Memory B cell (primary cell): ENCODE data around the gene IPO5.

Source experiments
- ATAC-seq: fragments of 150-1000 bp; cut with Tn5 transposase; 2 replicates; pipeline ENCODE4 v1.10.0; 2021; ENCODE audit warnings: low read depth, mild to moderate bottlenecking, moderate library complexity
- DNase-seq, 2 donors: peaks; one replicate each; pipeline ENCODE4 v3.0.0; 2022; ENCODE audit warnings: low spot score in 2 of 2
- H3K27ac Mint-ChIP-seq: one replicate; pipeline ENCODE4 v1.8.0; 2022; ENCODE audit warnings: mild to moderate bottlenecking, moderate library complexity, mixed read lengths
- H3K27me3 Mint-ChIP-seq: one replicate; pipeline ENCODE4 v1.8.0; 2022; ENCODE audit warnings: mixed read lengths
- H3K36me3 Mint-ChIP-seq: one replicate; pipeline ENCODE4 v1.8.0; 2022; ENCODE audit warnings: mild to moderate bottlenecking, mixed read lengths
- H3K4me1 Mint-ChIP-seq: one replicate; pipeline ENCODE4 v1.8.0; 2022; ENCODE audit warnings: mixed read lengths
- H3K4me3 Mint-ChIP-seq: one replicate; pipeline ENCODE4 v1.8.0; 2022; ENCODE audit warnings: mild to moderate bottlenecking, moderate library complexity, mixed read lengths
- H3K9me3 Mint-ChIP-seq: one replicate; pipeline ENCODE4 v1.8.0; 2022; ENCODE audit warnings: mixed read lengths

Gene IPO5

DNA sequence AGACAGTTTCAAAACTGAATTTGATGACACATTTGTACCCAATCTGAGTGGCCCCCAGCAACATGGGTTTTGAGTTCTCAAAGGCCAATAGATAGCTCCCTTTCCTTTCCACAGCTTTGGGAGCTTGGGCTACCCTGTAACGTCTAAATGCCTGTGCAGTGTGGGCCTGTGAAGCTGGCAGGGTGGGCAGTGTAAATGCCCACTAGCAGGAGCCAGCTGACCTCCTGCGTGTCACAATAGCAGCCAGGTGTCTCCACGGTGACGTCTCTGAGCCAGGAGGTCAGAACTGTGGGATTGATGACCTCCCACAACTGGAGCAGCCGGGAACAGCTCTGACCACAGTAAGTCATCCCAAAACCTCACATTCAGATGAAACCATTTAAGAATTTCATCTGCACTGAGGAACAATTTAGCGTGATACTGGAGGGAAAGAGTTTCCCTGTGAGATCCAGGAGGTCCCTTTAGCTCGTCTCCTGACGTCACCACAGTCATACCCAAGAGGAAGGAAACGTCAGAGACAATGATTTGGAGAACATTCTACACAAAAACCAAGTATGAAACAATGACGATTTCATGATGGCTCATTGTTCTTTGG lies at the start of gene IPO5:
Gene IPO5, plus strand, starts transcription at position 300 of the 595 bp plus-strand sequence. CDS start 23,022 bp downstream, outside the sequence.
- ATAC-seq = no peak
- peaks cover 3% of the 10 kb centered on the region for H3K27me3 Mint-ChIP-seq
- no peak for DNase-seq
- H3K4me1 Mint-ChIP-seq = peaks cover 2% of the 10 kb centered on the region
- no peak within 1 kb of the TSS for H3K4me3 Mint-ChIP-seq
- H3K36me3 Mint-ChIP-seq = peaks cover 2% of the 10 kb centered on the region
- peaks cover 2% of the 10 kb centered on the region for H3K9me3 Mint-ChIP-seq
- H3K27ac Mint-ChIP-seq = no peak within 1 kb of the TSS

DNA sequence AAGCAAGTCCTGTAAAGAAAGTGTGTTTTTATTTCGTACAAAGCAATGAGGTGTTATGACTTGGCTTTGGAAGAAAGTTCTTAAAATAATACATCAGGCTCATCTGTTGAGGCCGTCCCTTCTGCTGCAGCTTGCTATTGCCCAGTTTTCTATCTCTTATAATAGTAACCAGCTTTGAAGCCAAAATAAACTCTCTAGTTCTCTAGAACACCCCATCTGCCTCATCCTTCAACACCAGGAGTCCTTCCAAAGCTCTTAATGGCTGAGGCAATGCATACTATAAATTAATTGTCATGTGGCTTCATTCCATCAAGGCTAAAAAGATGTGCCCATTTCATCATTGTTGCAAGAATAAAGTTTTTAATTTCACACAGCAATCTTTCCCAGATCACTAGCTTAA lies 49.4 kb upstream of the IPO5 start:
- DNase-seq (no peak), ATAC-seq (no peak)
- H3K4me3 Mint-ChIP-seq = no peak overlapping the region
- no peaks in the 10 kb centered on the region for H3K9me3 Mint-ChIP-seq
- no peaks in the 10 kb centered on the region for H3K36me3 Mint-ChIP-seq
- H3K4me1 Mint-ChIP-seq = no peaks in the 10 kb centered on the region
- H3K27me3 Mint-ChIP-seq = peaks cover 8% of the 10 kb centered on the region
- no peak overlapping the region for H3K27ac Mint-ChIP-seq

GRCh38 chr13:97905517-97905916 lies 48.0 kb upstream of the IPO5 start:
- H3K4me3 Mint-ChIP-seq = no peak overlapping the region
- peaks cover 6% of the 10 kb centered on the region for H3K27me3 Mint-ChIP-seq
- no peaks in the 10 kb centered on the region for H3K4me1 Mint-ChIP-seq
- no peaks in the 10 kb centered on the region for H3K36me3 Mint-ChIP-seq
- no peak for ATAC-seq
- peaks cover 3% of the 10 kb centered on the region for H3K9me3 Mint-ChIP-seq
- no peak overlapping the region for H3K27ac Mint-ChIP-seq
- DNase-seq = no peak

- no peak for ATAC-seq
These were observed 42.0 kb upstream of the IPO5 start for GRCh38 chr13:97911311-97912138.

DNA sequence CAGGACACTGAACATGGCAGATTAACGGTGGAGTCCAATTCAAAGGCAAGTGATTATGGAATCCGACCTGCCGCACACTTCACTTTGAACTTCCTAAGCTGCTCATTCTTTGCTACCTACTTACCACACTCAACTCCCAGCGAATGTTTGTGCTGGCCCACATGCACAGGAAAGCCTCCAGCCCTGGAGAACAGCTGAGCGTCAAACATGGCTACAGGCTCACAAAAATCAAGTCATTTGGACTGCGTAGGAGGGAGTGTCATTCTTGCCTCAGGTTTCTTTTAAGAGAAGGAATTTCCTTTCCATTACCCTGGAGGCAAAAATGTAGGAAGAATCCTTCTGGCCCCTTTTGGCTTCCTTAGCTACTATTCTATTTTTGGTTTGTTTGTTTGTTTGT lies 41.3 kb upstream of the IPO5 start:
- H3K4me3 Mint-ChIP-seq = no peak overlapping the region
- peaks cover 16% of the 10 kb centered on the region for H3K9me3 Mint-ChIP-seq
- no peak for ATAC-seq
- peaks cover 2% of the 10 kb centered on the region for H3K4me1 Mint-ChIP-seq
- peaks cover 3% of the 10 kb centered on the region for H3K36me3 Mint-ChIP-seq
- peaks cover 6% of the 10 kb centered on the region for H3K27me3 Mint-ChIP-seq
- no peak overlapping the region for H3K27ac Mint-ChIP-seq
- DNase-seq = no peak

More at GRCh38 chr13:97911311-97912138, 42.0 kb upstream of the IPO5 start:
- no peak for DNase-seq
- peaks cover 16% of the 10 kb centered on the region for H3K9me3 Mint-ChIP-seq
- peaks cover 2% of the 10 kb centered on the region for H3K4me1 Mint-ChIP-seq
- peaks cover 3% of the 10 kb centered on the region for H3K36me3 Mint-ChIP-seq
- no peak overlapping the region for H3K4me3 Mint-ChIP-seq
- H3K27me3 Mint-ChIP-seq = peaks cover 6% of the 10 kb centered on the region
- no peak overlapping the region for H3K27ac Mint-ChIP-seq

GRCh38 chr13:97913206-97913605 lies 40.3 kb upstream of the IPO5 start:
- H3K9me3 Mint-ChIP-seq = peaks cover 16% of the 10 kb centered on the region
- peaks cover 3% of the 10 kb centered on the region for H3K36me3 Mint-ChIP-seq
- peaks cover 6% of the 10 kb centered on the region for H3K27me3 Mint-ChIP-seq
- H3K4me1 Mint-ChIP-seq = peaks cover 2% of the 10 kb centered on the region
- ATAC-seq = no peak
- no peak for DNase-seq
- no peak overlapping the region for H3K4me3 Mint-ChIP-seq
- no peak overlapping the region for H3K27ac Mint-ChIP-seq

GRCh38 chr13:97914540-97914939 lies 38.9 kb upstream of the IPO5 start:
- Mint-ChIP-seq H3K9me3 (peaks cover 23% of the 10 kb centered on the region), H3K4me1 (peaks cover 2% of the 10 kb centered on the region), H3K27me3 (peaks cover 8% of the 10 kb centered on the region), H3K4me3 (no peak overlapping the region), H3K27ac (no peak overlapping the region), H3K36me3 (peaks cover 5% of the 10 kb centered on the region)
- ATAC-seq (no peak), DNase-seq (no peak)

DNA sequence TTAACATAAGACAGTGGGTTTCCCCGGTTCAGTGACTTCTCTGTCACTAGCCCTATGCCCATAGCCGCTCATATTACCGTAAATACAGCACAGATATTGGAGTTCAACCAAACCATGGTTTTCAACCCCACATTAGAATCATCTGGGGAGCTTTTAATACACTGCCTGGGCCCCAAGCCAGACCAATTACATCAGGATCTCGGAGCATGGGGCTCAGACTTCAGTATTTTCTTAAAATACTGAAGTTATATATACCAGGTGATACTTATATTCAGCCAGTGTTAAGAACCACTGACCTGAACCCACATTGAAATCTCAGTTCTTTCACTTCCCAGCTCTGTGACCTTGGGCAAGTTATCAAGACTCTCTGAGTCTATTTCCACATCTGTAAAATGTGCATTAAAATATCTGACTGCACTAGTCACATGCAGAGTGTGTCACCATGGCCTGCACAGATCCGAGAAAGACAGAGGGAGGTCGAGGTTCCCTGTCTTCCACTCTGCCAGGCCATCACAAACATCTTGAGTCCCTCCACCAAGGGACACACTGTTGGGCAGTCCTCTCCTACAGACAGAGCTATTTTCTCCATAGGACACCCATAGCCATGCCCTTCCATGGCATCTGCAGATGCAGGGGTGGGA lies 32.2 kb upstream of the IPO5 start:
- H3K4me3 Mint-ChIP-seq = no peak overlapping the region
- peaks cover 12% of the 10 kb centered on the region for H3K9me3 Mint-ChIP-seq
- H3K36me3 Mint-ChIP-seq = peaks cover 2% of the 10 kb centered on the region
- DNase-seq (no peak), ATAC-seq (no peak)
- peaks cover 3% of the 10 kb centered on the region for H3K27me3 Mint-ChIP-seq
- H3K4me1 Mint-ChIP-seq = no peaks in the 10 kb centered on the region
- no peak overlapping the region for H3K27ac Mint-ChIP-seq

GRCh38 chr13:97928301-97928700 lies 25.2 kb upstream of the IPO5 start:
- DNase-seq = no peak
- no peaks in the 10 kb centered on the region for H3K36me3 Mint-ChIP-seq
- H3K27ac Mint-ChIP-seq = no peak overlapping the region
- H3K4me1 Mint-ChIP-seq = no peaks in the 10 kb centered on the region
- ATAC-seq = no peak
- no peaks in the 10 kb centered on the region for H3K9me3 Mint-ChIP-seq
- H3K4me3 Mint-ChIP-seq = no peak overlapping the region
- peaks cover 13% of the 10 kb centered on the region for H3K27me3 Mint-ChIP-seq

DNA sequence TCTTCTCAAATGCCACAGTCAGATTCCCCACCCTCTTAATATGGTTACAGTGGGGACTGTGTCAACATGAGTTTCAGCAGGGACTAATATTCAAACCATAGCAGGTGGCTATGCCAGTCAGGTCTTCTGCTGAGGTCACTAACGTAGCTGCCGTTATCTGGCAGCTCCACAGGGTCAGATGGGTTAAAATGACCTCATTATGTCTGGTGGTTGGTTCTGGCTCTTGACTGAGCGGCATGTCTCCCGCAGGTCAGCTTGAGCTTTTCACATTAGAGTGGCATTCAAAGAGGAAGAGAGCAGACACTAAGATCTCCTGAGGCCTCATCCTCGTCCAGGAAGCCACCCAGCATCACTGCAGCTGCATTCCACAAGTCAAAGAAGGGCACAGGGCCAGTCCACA lies 21.4 kb upstream of the IPO5 start:
- Mint-ChIP-seq H3K27me3 (peaks cover 23% of the 10 kb centered on the region), H3K36me3 (no peaks in the 10 kb centered on the region), H3K27ac (no peak overlapping the region), H3K4me1 (no peaks in the 10 kb centered on the region), H3K9me3 (no peaks in the 10 kb centered on the region), H3K4me3 (no peak overlapping the region)
- no peak for DNase-seq
- no peak for ATAC-seq

DNA sequence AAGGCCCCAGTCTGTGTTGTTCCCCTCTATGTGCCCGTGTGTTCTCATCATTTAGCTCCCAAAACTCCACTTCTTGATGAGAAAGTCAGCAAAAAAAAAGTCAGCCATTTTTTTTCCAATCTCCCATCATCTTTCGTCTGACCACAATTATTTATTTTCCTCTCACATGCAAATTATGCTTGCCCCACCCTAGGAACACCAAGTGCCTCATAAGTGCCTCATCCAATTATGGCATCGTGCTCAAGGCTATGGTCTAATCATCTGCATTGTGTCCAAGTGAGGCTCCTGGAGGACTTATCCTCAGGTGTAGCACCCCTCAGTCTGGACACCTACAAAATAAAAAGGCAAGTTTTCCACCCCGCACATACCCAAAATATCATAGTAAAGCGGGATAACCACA lies 20.8 kb upstream of the IPO5 start:
- ATAC-seq = no peak
- H3K9me3 Mint-ChIP-seq = no peaks in the 10 kb centered on the region
- no peak overlapping the region for H3K4me3 Mint-ChIP-seq
- no peak overlapping the region for H3K27ac Mint-ChIP-seq
- peaks cover 24% of the 10 kb centered on the region for H3K27me3 Mint-ChIP-seq
- no peaks in the 10 kb centered on the region for H3K36me3 Mint-ChIP-seq
- no peak for DNase-seq
- H3K4me1 Mint-ChIP-seq = peaks cover 2% of the 10 kb centered on the region

DNA sequence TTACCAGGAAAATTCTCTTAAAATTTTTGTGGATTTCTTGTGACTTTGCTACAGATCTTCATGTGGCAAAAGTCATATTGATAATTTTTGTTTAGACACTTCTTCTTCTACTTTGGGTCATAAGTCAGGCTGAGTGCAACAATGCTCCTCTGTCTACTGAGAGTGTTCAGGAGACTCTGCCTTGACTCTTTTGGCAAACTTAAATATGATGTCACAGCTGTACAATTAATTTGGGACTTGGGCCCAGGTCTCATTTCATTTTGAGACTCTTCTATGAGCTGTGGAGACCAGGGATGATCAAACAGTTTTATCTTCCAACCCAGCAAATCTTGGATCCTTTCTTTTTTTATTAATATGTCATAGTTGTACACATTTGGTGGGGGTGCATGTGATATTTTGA lies 19.7 kb upstream of the IPO5 start:
- peaks cover 24% of the 10 kb centered on the region for H3K27me3 Mint-ChIP-seq
- H3K36me3 Mint-ChIP-seq = no peaks in the 10 kb centered on the region
- DNase-seq (no peak), ATAC-seq (no peak)
- H3K9me3 Mint-ChIP-seq = no peaks in the 10 kb centered on the region
- peaks cover 3% of the 10 kb centered on the region for H3K4me1 Mint-ChIP-seq
- no peak overlapping the region for H3K27ac Mint-ChIP-seq
- H3K4me3 Mint-ChIP-seq = no peak overlapping the region

DNA sequence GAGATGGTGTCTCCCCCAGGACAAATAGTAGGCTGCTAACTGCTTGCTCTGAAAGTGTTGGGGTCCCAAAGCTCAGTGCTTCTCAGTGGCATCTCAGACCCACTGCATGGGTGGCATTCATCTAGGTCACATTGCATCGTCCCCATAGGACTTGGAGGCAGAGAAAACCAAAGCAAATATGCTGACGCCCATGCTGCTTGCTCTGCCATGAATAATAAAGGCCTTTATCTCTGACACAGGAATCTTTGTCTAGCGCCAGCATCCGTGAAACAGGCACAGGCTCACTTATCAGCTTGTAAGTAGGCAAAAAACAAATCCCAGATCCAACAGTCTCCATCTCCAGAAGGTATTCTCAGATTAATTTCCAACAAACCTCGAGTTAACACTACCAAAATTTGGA lies 18.9 kb upstream of the IPO5 start:
- H3K4me1 Mint-ChIP-seq = peaks cover 3% of the 10 kb centered on the region
- peaks cover 26% of the 10 kb centered on the region for H3K27me3 Mint-ChIP-seq

DNA sequence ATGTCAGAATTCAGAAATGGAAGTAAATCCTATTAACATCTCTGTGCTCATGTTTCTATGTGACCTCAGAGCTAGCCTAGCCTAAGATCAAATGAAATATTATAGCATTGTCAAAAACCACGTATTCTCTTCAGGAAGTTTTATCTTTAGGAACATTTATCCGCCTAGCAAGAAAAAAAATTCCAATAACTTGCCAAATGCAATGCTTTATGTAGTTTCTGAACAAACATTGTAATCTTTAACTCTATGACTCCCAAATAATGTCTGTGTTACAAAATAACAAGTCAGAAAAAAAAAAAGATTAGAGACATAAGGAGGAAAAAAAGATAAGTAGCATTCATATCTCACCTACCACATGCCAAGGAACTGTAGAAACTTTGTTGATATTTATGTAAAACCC lies 18.4 kb upstream of the IPO5 start:
- H3K27ac Mint-ChIP-seq = no peak overlapping the region
- H3K4me1 Mint-ChIP-seq = peaks cover 3% of the 10 kb centered on the region
- ATAC-seq (no peak), DNase-seq (no peak)
- no peaks in the 10 kb centered on the region for H3K36me3 Mint-ChIP-seq
- H3K4me3 Mint-ChIP-seq = no peak overlapping the region
- H3K27me3 Mint-ChIP-seq = peaks cover 30% of the 10 kb centered on the region
- no peaks in the 10 kb centered on the region for H3K9me3 Mint-ChIP-seq

More for the DNA sequence above, 18.9 kb upstream of the IPO5 start:
- no peak for DNase-seq
- Mint-ChIP-seq H3K4me3 (no peak overlapping the region), H3K36me3 (no peaks in the 10 kb centered on the region), H3K27ac (no peak overlapping the region), H3K9me3 (no peaks in the 10 kb centered on the region)
- ATAC-seq = no peak
